GM21528 (cell line): ENCODE results near the gene C6orf132.

ENCODE experiments used
- ATAC-seq: cut with Tn5 transposase; IDR thresholded peaks from one replicate; pipeline ENCODE4 v1.9.1; 2021; ENCODE audit warnings: mild to moderate bottlenecking, moderate library complexity; ENCODE audit not compliant: unreplicated experiment, low FRiP score

The C6orf132 gene

DNA sequence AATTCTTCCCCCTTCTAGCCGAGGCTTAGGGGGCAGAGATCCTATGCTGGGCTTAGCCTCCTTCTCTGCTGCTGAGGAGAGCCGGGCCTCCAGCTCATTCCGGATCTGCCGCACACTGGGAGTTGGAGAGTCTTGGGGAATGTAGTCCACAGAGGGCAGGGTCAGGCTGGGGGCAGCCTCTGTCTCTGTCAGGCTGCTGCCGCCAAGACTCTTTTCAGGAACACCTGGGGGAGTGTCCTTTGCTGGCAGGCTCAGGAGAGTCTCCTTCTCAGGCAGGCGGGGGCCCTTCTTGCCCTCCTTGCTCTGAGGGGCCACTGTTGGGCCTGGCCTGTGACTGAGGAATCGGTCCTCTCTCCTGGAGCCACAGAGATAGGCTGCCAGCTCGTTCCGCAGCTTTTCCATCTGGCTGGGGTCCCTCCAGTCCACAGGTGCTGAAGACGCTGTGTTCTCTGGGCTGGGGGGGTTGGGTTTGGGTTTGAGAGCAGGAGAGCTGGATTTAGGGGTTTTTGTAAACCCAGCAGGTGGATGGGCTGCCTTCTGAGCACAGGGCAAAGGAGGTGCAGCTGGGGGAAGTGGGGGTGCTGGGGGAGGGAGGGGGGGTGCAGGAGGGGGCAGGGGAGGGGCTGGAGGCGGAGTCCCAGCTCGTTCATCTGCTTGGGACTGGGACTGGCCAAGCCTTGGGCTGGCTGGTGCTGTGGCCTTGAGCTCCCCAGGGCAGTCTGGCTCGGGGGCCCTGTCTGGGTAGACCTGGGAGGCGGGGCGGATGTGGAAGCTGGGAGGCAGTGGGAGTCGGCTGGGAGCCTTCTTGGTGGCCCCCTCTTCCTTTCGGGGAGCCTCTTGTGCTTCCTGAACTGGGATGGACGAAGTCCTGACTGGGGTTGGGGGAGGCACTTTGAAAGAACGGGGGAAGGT, 36.1 kb downstream of the C6orf132 start:
- no peak for ATAC-seq

DNA sequence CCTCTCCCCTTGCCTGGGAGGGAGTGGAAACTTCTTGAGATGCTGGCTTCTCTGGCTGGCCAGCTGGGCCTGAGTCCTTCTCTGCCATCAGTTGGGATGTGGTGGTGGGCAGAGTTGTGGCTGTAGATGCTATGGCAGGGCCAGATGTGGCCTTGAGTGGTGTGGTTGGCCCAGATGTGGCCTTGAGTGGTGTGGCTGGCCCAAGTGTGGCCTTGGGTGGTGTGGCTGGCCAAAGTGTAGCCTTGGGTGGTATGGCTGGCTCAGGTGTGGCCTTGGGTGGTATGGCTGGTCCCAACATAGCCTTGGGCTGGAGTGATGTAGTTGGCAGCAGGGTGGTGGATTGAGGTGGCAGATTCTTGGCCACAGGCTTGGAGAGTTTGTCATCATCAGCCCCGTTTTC, 36.7 kb downstream of the C6orf132 start:
- no peak for ATAC-seq

DNA sequence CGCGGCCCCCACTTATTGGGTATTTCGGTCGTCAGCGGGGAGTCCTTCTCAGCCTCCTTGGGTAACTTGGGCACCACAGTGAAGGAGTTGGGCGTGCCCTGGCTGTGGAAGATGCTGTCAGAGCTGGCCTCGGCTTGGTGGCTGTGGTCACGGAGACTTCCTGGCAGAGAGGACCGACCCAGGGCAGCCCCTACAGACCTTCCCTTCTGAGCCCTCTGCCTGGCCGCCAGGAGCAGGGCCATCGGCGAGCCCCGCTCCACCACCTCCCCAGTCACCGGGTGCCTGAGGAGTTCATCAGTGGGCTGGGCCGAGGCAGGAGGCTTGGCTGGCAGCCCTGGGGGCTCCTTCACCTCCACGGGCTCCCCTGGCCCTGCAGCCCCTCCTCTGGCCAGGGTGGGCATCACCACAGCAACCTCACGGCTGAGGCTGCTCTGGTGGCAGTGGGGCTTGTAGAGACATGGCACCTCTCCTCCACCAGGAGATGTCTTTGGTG, 37.2 kb downstream of the C6orf132 start:
- no peak for ATAC-seq

DNA sequence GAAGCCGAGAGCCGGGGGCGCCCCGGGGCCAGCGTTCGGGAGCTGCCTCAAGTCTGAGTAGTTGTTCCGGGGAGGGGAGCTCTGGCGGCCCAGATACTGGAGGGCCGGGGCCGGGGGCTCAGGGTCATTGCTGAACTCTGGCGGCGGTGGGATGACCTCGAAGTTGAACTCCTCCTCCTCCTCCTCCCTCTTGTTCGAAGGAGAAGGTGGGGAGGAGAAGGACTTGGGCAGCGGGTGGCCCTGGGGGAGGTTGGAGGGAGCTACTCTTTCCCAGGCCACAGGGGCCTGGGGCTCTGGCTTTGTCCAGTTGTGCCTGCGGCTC, 37.7 kb downstream of the C6orf132 start:
- ATAC-seq: no peak

- no peak for ATAC-seq
Measured at GRCh38 chr6:42104095-42104803, 38.2 kb downstream of the C6orf132 start.

DNA sequence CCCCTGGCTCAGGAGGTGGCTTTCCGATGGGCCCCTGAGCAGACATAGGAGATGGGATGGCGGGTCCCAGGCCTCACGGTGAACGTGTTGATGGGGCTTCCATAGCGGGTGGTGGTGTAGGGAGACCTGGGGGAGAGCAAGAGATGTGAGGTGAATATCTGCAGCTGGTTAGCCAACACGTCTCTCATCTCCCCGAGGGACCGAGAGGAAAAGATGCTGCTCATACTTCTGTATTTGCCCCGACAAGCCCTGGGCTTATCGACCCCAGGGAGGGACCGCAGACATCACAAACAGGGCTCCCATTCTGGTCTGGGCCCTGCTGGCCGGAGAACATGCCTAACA, 38.7 kb downstream of the C6orf132 start:
- no peak for ATAC-seq

GRCh38 chr6:42103216-42103615, 39.2 kb downstream of the C6orf132 start:
- no peak for ATAC-seq

GRCh38 chr6:42101186-42101657, 41.2 kb downstream of the C6orf132 start:
- no peak for ATAC-seq

- ATAC-seq: no peak
Measured at GRCh38 chr6:42100029-42100901, 42.2 kb downstream of the C6orf132 start.

- ATAC-seq: no peak
Measured at GRCh38 chr6:42099340-42100028, 42.9 kb downstream of the C6orf132 start.

- no peak for ATAC-seq
Measured at GRCh38 chr6:42095776-42096541, 46.5 kb downstream of the C6orf132 start.

DNA sequence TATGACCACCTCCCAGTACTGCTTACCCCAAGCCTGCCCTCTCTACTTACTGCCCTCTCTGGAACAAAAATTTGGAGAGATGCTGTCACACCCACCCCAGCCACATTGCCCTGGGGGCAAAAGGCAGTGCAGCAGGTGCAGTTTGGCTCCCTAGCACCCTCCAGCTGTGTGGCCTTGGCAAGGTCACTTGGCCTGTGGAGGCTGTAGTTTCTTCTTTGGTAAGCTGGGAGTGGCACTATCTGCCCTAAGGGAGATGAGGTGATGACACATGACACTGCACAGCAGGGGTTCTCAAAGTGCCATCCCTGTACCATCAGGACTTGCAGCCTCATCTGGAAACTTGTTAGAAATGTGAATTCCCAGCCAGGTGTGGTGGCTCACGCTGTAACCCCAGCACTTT, 47.3 kb downstream of the C6orf132 start:
- no peak for ATAC-seq

DNA sequence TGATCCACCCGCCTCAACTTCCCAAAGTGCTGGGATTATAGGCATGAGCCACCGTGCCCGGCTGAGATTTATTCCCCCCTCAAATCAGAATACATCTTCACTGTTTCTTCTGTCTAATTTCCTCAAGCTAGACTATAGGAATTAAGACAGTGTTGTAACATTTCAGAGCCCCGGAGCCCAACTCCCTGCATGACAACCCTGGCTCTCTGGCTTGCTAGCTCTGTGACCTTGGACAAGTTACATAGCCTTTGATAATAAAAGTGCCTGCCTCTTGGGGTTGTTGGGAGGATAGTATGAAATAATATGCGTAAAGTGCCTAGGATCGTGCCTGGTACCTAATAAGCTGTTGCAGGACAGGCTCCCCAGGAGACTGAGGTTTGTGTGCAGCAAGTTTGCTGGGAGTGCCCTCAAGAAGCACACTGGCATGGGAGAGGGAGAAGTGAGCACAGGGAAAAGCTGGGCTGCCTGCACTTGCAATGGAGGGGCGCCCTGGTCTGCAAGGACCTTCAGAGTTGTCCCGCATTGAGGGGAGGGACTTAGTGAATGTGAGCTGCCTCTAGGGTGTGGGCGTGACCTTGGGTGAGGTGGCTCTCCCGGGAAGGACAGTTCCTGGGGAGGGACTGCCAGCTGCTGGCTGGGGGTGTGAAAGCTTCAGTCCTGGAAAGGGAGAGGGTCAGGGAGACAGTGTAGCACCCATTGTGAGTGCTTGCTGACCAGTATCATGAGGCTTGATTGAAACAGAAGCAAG, 48.7 kb downstream of the C6orf132 start:
- no peak for ATAC-seq

DNA sequence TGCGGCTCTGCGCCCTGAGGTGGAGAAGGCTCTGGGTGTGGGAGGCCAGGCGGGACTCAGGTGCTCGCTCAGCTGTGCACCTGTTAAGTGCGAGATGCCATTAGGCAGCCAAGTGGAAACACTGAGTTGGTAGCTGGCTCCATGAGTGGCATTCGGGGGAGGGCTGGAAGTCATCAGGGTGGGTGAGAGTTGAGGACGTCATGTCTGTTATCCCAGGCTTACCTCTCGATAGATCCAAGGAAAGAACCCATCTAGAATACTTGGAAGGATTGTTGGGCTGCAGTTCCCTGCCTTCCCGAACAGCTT, 50.7 kb downstream of the C6orf132 start:
- ATAC-seq: no peak

DNA sequence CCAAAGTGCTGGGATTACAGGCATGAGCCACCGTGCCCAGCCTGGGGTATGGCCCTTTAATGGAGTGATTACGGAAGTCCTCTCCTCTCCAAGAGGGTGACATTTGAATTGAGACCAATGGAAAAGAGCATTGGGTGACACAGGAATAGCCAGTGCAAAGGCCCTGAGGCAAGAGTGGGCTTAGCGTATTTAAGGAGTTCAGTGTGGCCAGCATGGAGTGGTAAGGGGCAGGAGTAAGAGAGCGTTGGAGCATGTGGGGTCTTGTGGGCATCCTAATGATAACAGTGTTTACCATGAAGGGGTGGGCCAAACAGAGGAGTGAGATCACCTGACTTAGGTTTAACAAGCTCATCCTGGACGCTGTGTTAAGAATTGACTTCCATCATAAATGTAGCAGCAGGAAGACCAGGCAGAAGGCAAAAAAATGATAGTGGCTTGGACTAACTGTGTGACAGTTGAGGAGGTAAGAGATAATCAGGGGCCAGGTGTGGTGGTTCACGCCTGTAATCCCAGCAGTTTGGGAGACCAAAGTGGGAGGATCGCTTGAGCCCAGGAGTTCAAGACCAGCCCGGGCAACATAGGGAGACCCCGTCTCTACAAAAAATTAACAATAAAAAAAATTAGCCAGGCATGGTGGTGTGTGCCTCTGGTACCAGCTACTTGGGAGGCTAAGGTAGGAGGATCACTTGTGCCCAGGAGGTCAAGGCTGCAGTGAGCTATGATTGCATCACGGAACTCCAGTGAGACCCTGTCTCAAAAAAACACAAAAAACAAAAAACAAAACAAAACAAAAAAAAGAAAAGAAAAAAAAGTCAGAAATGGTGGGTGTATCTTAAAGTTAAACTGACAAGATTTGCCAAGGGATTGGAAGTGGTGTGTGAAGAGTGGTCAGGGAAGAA, 51.4 kb downstream of the C6orf132 start:
- no peak for ATAC-seq

DNA sequence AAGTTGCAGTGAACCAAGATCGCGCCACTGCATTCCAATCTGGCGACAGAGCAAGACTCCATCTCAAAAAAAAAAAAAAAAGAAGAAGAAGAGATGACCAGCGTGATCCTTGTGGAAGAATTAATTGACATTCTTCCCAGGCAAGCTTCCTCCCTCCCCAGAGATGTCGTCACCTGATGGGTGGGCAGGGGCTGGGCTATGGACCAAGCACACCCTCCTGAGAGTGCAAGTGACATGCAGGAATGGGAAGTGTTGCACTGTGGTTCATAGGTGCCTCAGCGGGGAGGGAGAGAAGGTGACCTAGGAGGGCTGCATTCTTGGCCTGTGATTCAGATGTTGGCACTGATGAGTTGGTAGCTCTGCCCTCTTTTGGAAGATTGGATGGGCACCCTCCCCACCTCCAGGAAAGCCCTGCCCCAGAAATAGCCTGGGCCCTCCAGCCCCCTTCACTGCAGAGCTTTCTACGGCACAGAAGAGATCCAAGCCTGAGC, 54.3 kb downstream of the C6orf132 start:
- ATAC-seq: no peak

DNA sequence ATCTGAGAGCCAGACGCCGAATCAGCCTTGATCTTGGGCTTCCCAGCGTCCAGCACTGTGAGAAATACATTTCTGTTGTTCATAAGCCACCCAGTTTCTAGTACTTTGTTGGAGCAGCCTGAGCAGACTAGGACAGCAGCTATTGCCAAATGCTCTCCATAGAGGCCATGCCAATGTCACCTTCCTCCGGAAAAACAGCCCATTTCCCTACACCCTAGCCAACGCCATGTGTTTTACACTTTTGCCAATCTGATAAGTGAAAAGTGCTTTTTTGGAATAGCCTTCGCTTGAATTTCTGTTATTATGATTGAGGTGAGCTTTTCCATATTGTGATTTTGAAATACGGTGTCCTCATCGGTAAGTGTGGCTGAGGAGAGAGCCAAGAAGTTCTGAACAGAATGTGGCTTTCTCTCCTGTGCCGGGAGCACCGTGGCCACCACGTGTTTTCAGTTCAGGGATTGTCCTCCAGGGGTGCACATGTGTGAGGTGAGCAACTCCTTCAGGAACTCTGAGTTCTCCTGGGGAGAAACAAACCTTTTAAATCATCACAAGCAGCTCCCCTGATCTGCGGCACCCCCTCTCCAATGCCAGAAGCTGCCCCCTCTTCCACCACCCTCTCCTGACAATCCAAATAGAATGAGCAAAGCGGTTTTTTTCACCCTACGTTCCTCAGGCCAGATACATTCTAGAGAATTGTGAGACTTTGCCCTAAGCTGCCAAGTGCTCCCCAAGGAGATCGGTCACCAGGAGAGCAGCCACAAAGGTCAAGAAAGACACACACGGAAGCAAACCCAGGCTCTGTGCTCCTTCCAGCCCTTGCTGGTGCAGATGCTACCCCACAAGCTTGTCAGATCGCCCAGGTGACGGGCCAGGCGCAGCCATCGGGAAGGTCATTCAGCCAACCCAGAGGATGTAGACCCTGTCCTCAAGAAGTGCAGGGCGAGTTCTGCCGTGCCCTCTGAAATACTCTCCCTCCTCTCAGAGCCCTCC, 56.1 kb downstream of the C6orf132 start:
- ATAC-seq: no peak
